ENCODE data around the gene KATNAL1. TPM values are rescaled to one million over a fixed set of nuclear protein-coding genes. Genes with fewer than 3 reads are reported as not detected.

The KATNAL1 gene
- total and polyA plus RNA-seq, 2 experiments from 2014 or later, result 2.1 to 9.8 TPM

DNA sequence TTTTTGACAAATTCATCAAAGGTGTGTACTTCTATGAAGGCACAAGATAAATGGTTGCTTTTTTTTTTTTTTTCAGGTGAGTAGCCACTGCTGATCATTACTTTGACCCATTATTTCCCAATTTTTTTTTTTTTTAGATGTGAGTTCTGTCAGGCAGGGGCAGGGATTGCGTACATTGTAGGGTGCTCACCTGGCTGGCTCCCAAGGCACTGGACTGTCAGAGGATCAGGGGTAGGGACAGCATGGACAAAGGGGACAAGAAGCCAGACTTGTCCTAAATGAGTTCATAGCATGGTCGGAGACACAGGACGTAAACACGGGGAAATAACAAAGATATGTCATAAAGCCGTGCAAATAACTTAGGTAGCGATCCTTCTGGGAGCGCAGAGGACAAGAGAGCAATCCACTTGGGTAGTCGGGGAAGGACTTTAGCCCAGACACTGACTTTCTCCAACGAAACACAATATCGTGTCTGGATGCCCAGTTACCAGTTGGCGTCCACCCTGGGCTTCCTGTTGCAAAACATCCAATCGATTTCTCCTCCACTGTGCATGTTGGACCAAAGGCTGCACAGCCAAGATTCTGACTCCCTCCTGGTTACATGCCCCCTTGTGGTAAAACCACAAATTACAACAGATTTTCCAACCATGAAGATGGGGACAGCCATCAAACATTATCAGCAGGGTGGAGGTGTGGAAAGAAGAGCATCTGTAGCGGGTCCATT lies 27.5 kb upstream of the KATNAL1 start:
- Histone ChIP-seq H3K4me3 (no peak overlapping the region), H3K27me3 (no peaks in the 10 kb centered on the region), H4K20me1 (ENCODE audit: insufficient read depth, poor library complexity, severe bottlenecking) (no peaks in the 10 kb centered on the region), H2AFZ (no peak overlapping the region), H3K36me3 (replicated peaks; ENCODE audit: insufficient read depth, low read depth) (no peaks in the 10 kb centered on the region), H3K27ac (no peak overlapping the region), H3K79me2 (no peaks in the 10 kb centered on the region), H3K4me1 (ENCODE audit: insufficient read depth) (peaks cover 10% of the 10 kb centered on the region), H3K9me2 (replicated peaks; ENCODE audit: insufficient read depth) (no peaks in the 10 kb centered on the region), H3K4me2 (no peak overlapping the region), H3K9me3 (ENCODE audit: low read depth) (no peaks in the 10 kb centered on the region)
- DNase-seq (ENCODE audit: low spot score), result no peak
- WGBS (ENCODE audit: low lambda C conversion rate, missing lambda C conversion rate), result 93% methylated on average over 13 of the region's 13 CpGs
- TF ChIP-seq CTCF (IDR thresholded peaks at IDR 0.05; ENCODE audit: poor library complexity), result peak; percentile 21
- TF ChIP-seq EZH2 (IDR thresholded peaks at IDR 0.05; ENCODE audit: borderline replicate concordance), result no peak
- no peak for TF ChIP-seq EZH2phosphoT487 (IDR thresholded peaks at IDR 0.05; ENCODE audit: low read depth, severe bottlenecking, unreplicated experiment)

DNA sequence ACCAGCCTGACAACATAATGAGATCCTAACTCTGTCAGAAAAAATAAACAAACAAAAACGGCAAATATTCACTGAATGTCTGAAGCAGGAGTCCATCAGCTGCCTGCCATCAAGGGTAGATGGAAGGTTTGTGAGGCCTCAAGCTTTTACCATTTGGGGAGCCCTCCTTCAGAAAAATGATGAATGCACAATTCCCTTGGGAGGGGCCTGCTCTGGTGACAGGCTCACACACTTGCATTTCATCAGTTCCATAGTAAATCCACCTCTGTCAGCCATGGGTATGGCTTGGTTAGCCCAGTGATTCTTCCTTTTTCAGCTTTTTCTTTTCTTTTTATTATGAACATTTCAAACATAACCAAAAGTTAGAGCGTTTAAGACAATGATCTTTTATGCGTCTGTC lies 26.3 kb upstream of the KATNAL1 start:
- Histone ChIP-seq H4K20me1 (ENCODE audit: insufficient read depth, poor library complexity, severe bottlenecking) (no peaks in the 10 kb centered on the region), H3K36me3 (replicated peaks; ENCODE audit: insufficient read depth, low read depth) (no peaks in the 10 kb centered on the region), H3K4me1 (ENCODE audit: insufficient read depth) (peaks cover 13% of the 10 kb centered on the region), H3K79me2 (no peaks in the 10 kb centered on the region), H3K27me3 (no peaks in the 10 kb centered on the region), H3K27ac (no peak overlapping the region), H2AFZ (no peak overlapping the region), H3K4me2 (no peak overlapping the region), H3K9me2 (replicated peaks; ENCODE audit: insufficient read depth) (no peaks in the 10 kb centered on the region), H3K9me3 (ENCODE audit: low read depth) (no peaks in the 10 kb centered on the region), H3K4me3 (no peak overlapping the region)
- WGBS (ENCODE audit: low lambda C conversion rate, missing lambda C conversion rate), result 79% methylated on average over 3 of the region's 3 CpGs
- no peak for DNase-seq (ENCODE audit: low spot score)
- no peak for TF ChIP-seq EZH2phosphoT487 (IDR thresholded peaks at IDR 0.05; ENCODE audit: low read depth, severe bottlenecking, unreplicated experiment)
- TF ChIP-seq EZH2 (IDR thresholded peaks at IDR 0.05; ENCODE audit: borderline replicate concordance), result no peak
- TF ChIP-seq CTCF (IDR thresholded peaks at IDR 0.05; ENCODE audit: poor library complexity), result no peak

- H3K9me2 ChIP-seq (replicated peaks; ENCODE audit: insufficient read depth), result no peaks in the 10 kb centered on the region
- DNase-seq (ENCODE audit: low spot score), result peak; percentile 22
- H3K4me1 ChIP-seq (ENCODE audit: insufficient read depth), result peaks cover 13% of the 10 kb centered on the region
- H3K27ac ChIP-seq, result peak overlapping the region; percentile 6
- no peaks in the 10 kb centered on the region for H3K36me3 ChIP-seq (replicated peaks; ENCODE audit: insufficient read depth, low read depth)
- no peak overlapping the region for H3K4me3 ChIP-seq
- no peaks in the 10 kb centered on the region for H4K20me1 ChIP-seq (ENCODE audit: insufficient read depth, poor library complexity, severe bottlenecking)
- H3K27me3 ChIP-seq, result no peaks in the 10 kb centered on the region
- H2AFZ ChIP-seq, result no peak overlapping the region
- TF ChIP-seq EZH2phosphoT487 (IDR thresholded peaks at IDR 0.05; ENCODE audit: low read depth, severe bottlenecking, unreplicated experiment) (no peak), EZH2 (IDR thresholded peaks at IDR 0.05; ENCODE audit: borderline replicate concordance) (no peak), CTCF (IDR thresholded peaks at IDR 0.05; ENCODE audit: poor library complexity) (no peak)
- no peaks in the 10 kb centered on the region for H3K79me2 ChIP-seq
- H3K4me2 ChIP-seq, result no peak overlapping the region
- no peaks in the 10 kb centered on the region for H3K9me3 ChIP-seq (ENCODE audit: low read depth)
- 61% methylated on average over 4 of the region's 4 CpGs for WGBS (ENCODE audit: low lambda C conversion rate, missing lambda C conversion rate)
These were observed 25.2 kb upstream of the KATNAL1 start for GRCh38 chr13:30332456-30333143.
